T-helper 2 cell treated with Interferon-gamma antibody and Interleukin-4, amounts not matched to agents 5 μg/mL and 100 μg/mL, for 36 hours (primary cell): ENCODE results near the gene TUBA8.
"Not testable (repeated sequence)": the region's sequence is repeated elsewhere in the genome, so short reads cannot be mapped to it uniquely, and the experiment has no call there.

Experiments used
- DNase-seq: peaks from one replicate; pipeline ENCODE4 v3.0.0; 2021; ENCODE audit warnings: low spot score
- H3K27ac Mint-ChIP-seq: one replicate; pipeline ENCODE4 v1.8.0; 2021; ENCODE audit warnings: mild to moderate bottlenecking, mixed read lengths
- H3K27me3 Mint-ChIP-seq: one replicate; pipeline ENCODE4 v1.8.0; 2021; ENCODE audit warnings: low read depth, mixed read lengths
- H3K36me3 Mint-ChIP-seq: one replicate; pipeline ENCODE4 v1.8.0; 2021; ENCODE audit warnings: low read depth, mixed read lengths
- H3K4me1 Mint-ChIP-seq: one replicate; pipeline ENCODE4 v1.8.0; 2021; ENCODE audit warnings: low read depth, mixed read lengths
- H3K4me3 Mint-ChIP-seq: one replicate; pipeline ENCODE4 v1.8.0; 2022; ENCODE audit warnings: mild to moderate bottlenecking, moderate library complexity, mixed read lengths
- H3K9me3 Mint-ChIP-seq: one replicate; pipeline ENCODE4 v1.8.0; 2021; ENCODE audit warnings: mixed read lengths

Gene TUBA8

DNA sequence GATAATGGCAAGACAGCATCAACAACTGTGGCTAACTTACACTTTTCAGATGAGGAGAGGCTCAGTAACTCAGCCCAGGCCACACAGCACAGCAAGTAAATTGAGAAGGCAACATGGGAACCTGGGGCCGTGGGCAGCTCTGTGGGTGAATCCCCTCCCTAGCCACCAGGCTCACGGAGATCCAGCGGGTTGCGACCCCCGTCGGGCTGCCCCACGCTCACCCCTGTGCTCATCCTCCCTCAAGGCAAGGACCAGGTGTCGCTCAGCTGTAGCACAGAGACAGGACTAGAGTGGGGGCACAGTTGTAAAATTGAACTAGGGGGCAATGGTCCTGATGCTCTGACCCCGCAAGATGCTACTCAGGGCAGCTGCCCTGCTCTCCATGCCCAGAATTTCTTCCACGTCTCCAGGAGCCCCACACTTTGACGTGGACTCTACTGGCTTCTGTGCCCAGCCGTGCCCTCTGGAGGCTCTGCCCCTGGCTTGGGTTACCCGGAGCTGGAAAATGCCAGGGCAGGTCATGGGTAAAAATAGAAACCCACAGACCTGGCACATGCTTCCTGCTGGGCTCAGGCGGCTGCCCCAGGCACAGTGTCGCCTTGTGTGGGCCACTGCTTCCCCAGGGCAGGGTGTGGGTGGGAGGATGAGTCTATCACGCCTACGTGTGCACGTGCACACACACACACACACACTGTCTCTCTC, 9.0 kb downstream of the TUBA8 start:
- Mint-ChIP-seq H3K4me1 (peaks cover 5% of the 10 kb centered on the region), H3K4me3 (no peak overlapping the region), H3K27me3 (no peaks in the 10 kb centered on the region), H3K27ac (no peak overlapping the region), H3K9me3 (no peaks in the 10 kb centered on the region), H3K36me3 (no peaks in the 10 kb centered on the region)
- no peak for DNase-seq

DNA sequence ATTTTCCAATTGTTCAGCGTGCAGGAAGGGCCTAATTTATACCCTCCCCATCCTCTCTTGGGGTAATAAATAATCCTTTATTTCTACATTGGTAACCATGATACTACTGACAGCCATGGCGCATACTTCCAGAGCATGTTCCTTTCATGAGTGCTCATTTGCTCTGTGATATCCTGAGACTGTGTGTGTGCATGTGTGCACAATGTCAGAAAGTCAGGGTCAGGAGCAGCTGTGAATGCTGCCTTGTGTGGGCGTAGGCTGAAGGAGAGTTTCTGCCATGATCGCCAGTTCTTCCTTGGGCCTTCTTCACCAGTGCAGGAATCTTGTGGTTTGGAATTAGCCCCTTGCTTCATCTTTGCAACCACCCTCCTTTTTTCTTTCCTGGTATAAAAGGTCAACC, 10.2 kb downstream of the TUBA8 start:
- Mint-ChIP-seq H3K27me3 (no peaks in the 10 kb centered on the region), H3K27ac (no peak overlapping the region), H3K4me1 (peaks cover 5% of the 10 kb centered on the region), H3K4me3 (no peak overlapping the region), H3K9me3 (no peaks in the 10 kb centered on the region), H3K36me3 (no peaks in the 10 kb centered on the region)
- DNase-seq, result no peak

DNA sequence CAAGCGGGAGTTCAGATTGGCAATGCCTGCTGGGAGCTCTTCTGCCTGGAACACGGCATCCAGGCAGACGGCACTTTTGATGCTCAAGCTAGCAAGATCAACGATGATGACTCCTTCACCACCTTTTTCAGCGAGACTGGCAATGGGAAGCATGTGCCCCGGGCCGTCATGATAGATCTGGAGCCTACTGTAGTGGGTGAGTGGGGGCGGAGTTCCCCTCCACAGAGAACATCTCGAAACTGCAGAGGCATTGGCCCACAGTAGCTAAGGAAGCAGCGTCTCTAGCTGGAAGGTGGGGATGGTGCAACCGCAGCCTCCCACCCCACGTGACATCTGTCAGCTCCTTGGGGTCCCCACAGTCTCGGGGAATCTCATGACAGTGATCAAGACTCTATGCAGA, 10.9 kb downstream of the TUBA8 start:
- no peak for DNase-seq
- H3K4me3 Mint-ChIP-seq, result no peak overlapping the region
- no peak overlapping the region for H3K27ac Mint-ChIP-seq
- no peaks in the 10 kb centered on the region for H3K27me3 Mint-ChIP-seq
- no peaks in the 10 kb centered on the region for H3K9me3 Mint-ChIP-seq
- H3K36me3 Mint-ChIP-seq, result no peaks in the 10 kb centered on the region
- peaks cover 5% of the 10 kb centered on the region for H3K4me1 Mint-ChIP-seq

DNA sequence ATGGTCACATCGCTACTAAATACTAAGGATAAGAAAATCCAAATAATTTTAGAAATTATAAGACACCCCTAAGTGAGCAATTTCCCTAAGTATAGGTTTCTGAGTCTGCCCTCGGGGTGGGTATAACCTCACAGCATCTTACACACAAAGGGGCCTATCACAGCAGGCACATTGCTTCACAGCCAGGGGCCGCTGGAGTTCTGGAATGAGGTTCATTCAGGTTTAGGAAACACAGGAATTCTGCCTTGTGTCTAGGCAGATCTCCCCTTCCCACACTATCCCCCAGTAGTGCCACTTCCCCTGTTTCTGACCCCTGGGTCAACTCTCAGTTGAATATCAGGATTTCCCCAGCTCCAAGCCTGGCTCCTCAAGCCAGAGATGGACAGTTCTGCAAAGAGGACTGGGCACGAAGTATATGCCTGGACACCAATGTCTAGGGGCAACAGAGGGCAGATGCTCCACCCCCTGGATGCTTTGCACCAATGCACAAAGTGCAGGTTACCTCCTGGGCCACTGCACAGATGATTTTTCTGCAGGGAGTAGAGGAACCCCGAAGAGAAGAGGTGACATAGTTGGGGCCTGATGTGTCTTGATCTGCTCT, 11.4 kb downstream of the TUBA8 start:
- Mint-ChIP-seq H3K9me3 (no peaks in the 10 kb centered on the region), H3K27ac (no peak overlapping the region), H3K36me3 (no peaks in the 10 kb centered on the region), H3K4me1 (peaks cover 5% of the 10 kb centered on the region), H3K4me3 (no peak overlapping the region), H3K27me3 (no peaks in the 10 kb centered on the region)
- DNase-seq, result no peak

DNA sequence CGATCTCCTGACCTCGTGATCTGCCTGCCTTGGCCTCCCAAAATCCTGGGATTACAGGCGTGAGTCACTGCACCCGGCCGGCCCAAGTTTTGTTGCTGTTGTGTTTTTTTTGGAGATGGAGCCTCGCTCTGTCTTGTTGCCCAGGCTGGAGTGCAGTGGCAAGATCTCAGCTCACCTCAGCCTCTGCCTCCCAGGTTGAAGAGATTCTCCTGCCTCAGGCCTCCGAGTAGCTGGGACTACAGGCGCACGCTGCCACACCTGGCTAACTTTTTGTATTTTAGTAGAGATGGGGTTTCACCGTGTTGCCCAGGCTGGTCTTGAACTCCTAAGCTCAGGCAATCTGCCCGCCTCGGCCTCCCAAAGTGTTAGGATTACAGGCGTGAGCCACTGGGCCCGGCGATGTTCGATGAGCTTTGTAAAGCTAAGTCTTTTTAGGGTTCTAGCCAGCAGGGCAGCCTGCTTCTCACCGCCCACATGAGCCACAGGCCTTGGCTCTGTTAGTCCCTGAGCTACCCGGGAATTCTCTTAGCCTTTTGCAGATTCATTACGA, 12.9 kb downstream of the TUBA8 start:
- not testable (repeated sequence) for H3K36me3 Mint-ChIP-seq, H3K4me1 Mint-ChIP-seq, H3K27ac Mint-ChIP-seq, DNase-seq, H3K27me3 Mint-ChIP-seq, H3K4me3 Mint-ChIP-seq, H3K9me3 Mint-ChIP-seq

DNA sequence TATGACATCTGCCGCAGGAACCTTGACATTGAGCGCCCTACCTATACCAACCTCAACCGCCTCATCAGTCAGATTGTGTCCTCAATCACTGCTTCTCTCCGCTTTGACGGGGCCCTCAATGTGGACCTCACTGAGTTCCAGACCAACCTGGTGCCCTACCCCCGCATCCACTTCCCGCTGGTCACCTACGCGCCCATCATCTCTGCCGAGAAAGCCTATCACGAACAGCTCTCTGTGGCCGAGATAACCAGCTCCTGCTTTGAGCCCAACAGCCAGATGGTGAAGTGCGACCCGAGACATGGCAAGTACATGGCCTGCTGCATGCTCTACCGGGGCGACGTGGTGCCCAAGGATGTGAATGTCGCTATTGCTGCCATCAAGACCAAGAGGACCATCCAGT, 16.0 kb downstream of the TUBA8 start:
- Mint-ChIP-seq H3K9me3 (no peaks in the 10 kb centered on the region), H3K4me1 (no peaks in the 10 kb centered on the region), H3K27ac (no peak overlapping the region), H3K36me3 (no peaks in the 10 kb centered on the region), H3K4me3 (no peak overlapping the region), H3K27me3 (no peaks in the 10 kb centered on the region)
- DNase-seq, result no peak

DNA sequence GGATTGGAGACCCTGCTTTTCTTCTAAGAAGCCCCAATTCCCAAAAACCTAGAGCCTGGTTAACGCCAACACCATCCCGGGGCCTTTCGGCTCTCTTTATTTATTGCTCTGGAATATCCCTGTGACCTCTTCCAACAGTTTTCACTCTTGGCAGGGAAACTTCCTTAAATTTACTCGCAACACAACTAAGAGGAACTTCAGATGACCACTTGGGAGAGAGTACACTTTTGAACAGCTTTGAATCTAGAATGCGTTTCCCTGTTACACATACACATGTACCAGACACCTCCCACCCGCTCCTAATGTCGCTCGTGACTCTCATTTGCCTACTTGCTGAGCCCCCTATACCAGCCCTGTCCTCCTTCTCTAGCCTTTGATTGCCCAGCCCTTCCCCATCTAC, 19.4 kb downstream of the TUBA8 start:
- DNase-seq, result no peak
- no peaks in the 10 kb centered on the region for H3K4me1 Mint-ChIP-seq
- no peaks in the 10 kb centered on the region for H3K27me3 Mint-ChIP-seq
- H3K36me3 Mint-ChIP-seq, result no peaks in the 10 kb centered on the region
- H3K27ac Mint-ChIP-seq, result no peak overlapping the region
- no peaks in the 10 kb centered on the region for H3K9me3 Mint-ChIP-seq
- no peak overlapping the region for H3K4me3 Mint-ChIP-seq

DNA sequence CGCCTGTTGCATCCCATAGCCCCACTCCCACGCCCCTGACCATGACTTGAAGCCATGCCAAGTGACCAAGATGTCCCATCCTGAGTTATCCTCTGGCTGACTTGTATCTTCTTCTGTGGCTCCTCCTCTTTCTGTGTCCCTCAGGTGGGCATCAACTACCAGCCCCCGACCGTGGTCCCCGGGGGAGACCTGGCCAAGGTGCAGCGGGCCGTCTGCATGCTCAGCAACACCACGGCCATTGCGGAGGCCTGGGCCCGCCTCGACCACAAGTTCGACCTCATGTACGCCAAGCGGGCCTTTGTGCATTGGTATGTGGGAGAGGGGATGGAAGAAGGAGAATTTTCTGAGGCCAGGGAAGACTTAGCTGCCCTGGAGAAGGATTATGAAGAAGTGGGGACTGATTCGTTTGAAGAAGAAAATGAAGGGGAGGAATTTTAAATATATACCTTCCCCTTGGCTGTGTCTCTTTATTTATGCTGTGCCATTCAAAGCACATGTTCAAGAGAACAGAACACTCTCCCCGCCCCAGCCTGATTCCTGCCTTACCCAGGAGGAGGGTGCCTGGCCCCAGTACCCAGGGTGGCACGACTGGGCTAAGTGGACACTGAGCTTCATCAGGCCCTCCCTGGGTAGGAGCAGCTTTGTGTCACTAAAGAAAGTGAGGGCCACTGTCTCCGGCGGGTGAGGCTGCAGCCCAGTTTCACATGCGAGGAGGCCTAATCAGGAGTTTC, 20.3 kb downstream of the TUBA8 start:
- H3K36me3 Mint-ChIP-seq, result no peaks in the 10 kb centered on the region
- H3K4me1 Mint-ChIP-seq, result no peaks in the 10 kb centered on the region
- no peaks in the 10 kb centered on the region for H3K27me3 Mint-ChIP-seq

DNA sequence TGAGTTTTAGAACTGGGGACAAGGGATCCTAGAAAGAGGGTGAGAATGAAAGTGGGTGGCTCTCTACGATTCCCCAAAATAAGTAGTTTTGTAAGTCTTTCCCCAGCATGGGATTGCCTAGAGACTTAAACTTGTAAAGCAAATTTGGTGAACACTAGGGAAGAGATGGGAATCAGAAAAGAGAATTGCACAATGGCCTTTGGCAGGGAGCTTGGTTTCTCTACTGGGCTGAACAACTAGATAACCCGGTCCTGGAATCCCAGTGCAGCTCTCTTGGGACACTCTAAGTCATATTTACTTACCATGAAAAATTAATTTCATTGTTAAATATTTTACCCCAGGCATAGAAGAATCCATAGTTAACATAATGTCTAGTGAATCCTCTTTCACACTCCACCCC, 22.8 kb downstream of the TUBA8 start:
- no peaks in the 10 kb centered on the region for H3K36me3 Mint-ChIP-seq
- H3K27ac Mint-ChIP-seq, result no peak overlapping the region
- no peaks in the 10 kb centered on the region for H3K27me3 Mint-ChIP-seq
- H3K4me1 Mint-ChIP-seq, result no peaks in the 10 kb centered on the region
- H3K9me3 Mint-ChIP-seq, result no peaks in the 10 kb centered on the region
- H3K4me3 Mint-ChIP-seq, result no peak overlapping the region
- no peak for DNase-seq

More for the DNA sequence above, 20.3 kb downstream of the TUBA8 start:
- Mint-ChIP-seq H3K9me3 (no peaks in the 10 kb centered on the region), H3K4me3 (no peak overlapping the region), H3K27ac (no peak overlapping the region)
- DNase-seq, result no peak

DNA sequence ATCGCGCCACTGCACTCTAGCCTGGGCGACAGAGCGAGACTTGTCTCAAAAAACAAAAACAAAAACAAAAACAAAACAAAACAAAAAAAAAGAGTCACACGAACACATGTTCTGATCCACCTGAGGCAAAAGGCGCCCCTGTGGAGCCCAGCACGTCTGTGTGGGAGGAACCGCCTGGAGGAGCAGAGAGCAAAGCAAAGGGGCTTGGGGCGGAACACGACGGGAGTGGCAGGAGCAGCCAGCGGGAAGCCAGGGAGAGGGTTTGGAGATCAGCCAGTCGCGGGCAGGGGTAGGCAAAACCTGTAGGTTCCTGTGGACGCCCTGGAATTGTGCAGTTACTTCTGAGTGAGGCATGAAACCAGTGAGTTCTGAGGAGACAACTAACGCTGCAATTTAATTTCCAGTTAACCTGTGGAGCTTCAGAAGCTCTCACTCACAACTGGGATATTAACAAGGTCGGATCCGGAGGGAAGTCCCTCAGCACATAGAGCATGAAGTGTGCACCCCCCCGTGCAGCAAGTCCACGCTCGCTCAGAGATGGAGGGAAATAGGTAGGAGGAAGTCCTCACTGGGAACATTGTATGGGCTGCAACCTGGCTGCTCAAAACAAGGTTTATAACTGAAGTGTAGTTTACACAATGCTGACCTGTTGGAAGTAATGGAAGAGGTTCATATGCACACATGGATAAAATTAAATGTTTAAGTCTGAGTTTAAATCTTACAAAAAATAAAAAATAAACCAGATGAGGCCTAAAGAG, 26.1 kb downstream of the TUBA8 start:
- no peaks in the 10 kb centered on the region for H3K27me3 Mint-ChIP-seq
- peaks cover 8% of the 10 kb centered on the region for H3K36me3 Mint-ChIP-seq
- peak overlapping the region; percentile 3 for H3K27ac Mint-ChIP-seq
- H3K9me3 Mint-ChIP-seq, result no peaks in the 10 kb centered on the region
- no peak overlapping the region for H3K4me3 Mint-ChIP-seq
- no peak for DNase-seq
- H3K4me1 Mint-ChIP-seq, result no peaks in the 10 kb centered on the region

DNA sequence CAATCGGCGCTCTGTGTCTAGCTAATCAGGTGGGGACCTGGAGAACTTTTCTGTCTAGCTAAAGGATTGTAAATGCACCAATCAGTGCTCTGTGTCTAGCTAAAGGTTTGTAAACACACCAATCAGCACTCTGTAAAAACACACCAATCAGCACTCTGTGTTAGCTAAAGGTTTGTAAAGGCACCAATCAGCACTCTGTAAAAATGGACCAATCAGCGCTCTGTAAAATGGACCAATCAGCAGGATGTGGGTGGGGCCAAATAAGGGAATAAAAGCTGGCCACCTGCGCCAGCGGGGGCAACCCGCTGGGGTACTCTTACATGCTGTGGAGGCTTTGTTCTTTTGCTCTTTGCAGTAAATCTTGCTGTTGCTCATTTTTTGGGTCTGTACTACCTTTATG, 30.4 kb downstream of the TUBA8 start:
- not testable (repeated sequence) for H3K27ac Mint-ChIP-seq, H3K9me3 Mint-ChIP-seq, H3K27me3 Mint-ChIP-seq, H3K4me1 Mint-ChIP-seq, H3K4me3 Mint-ChIP-seq, H3K36me3 Mint-ChIP-seq, DNase-seq

DNA sequence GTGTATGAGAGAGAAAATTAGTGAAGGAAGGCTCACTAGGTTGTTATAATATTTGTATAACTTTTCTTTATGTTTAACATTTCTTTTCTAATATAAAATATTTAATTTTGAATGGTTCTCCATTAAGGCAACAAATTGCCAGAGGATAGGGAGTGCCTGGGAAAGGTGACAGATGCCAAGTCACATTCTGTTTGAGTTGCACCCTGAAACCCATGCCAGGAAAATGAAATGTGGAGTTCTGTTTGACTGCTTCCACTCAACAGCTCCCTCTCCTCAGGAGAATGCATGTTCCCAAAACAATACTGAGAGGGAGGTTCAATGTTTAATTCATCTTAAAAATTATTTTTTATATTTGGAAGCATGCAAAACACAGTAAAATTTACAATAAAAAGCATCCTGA, 33.5 kb downstream of the TUBA8 start:
- H3K27ac Mint-ChIP-seq, result no peak overlapping the region

DNA sequence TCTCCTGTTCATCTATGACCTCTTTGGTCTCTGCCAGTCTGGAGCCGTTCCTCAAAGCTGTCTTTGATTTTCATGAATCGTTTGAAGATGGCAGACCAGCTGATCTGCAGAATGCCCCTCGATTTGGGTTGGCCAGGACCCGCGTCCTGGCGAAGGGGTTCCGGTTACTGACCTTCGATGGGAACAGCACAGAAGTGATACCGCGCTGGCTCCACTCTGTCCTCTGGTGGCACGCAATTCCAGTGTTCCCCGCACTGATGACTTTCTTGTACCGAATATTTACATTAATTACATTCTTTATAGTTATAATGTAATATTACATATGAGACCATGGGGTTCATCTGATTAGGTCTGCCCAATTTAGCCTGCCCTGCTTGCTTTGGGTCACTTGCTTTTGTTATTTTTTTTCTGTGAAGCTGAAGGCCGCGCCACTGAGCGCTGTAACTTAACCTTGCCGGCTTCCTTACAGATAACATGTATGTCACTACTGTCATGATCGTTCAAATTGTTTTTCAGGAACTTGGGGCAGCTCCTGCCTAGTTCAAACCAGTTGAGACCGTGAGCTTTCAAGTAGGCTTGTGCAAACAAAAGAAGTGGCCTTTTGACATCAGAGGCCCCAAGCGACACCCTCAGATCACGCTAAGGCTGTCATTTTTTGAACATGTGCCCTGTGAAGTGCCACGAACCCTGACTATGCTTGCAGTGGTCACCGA, 35.2 kb downstream of the TUBA8 start:
- Mint-ChIP-seq H3K4me1 (peaks cover 23% of the 10 kb centered on the region), H3K36me3 (peaks cover 14% of the 10 kb centered on the region), H3K4me3 (no peak overlapping the region), H3K27ac (no peak overlapping the region), H3K27me3 (no peaks in the 10 kb centered on the region), H3K9me3 (no peaks in the 10 kb centered on the region)
- no peak for DNase-seq

More for the DNA sequence above, 33.5 kb downstream of the TUBA8 start:
- Mint-ChIP-seq H3K4me3 (no peak overlapping the region), H3K9me3 (no peaks in the 10 kb centered on the region), H3K4me1 (peaks cover 15% of the 10 kb centered on the region), H3K36me3 (peaks cover 9% of the 10 kb centered on the region), H3K27me3 (no peaks in the 10 kb centered on the region)
- DNase-seq, result no peak
